Measurements from ENCODE around the gene NBAS.

- TF ChIP-seq EP300 (conservative IDR thresholded peaks at IDR 0.05; ENCODE audit: poor library complexity, severe bottlenecking) (no peak), REST (IDR thresholded peaks at IDR 0.05; ENCODE audit: borderline replicate concordance) (no peak), EZH2 (IDR thresholded peaks at IDR 0.05; ENCODE audit: borderline replicate concordance, insufficient read depth, low read length, poor library complexity, severe bottlenecking) (no peak), CTCF (IDR thresholded peaks at IDR 0.05; ENCODE audit: poor library complexity, severe bottlenecking) (no peak), SMC3 (conservative IDR thresholded peaks at IDR 0.05; ENCODE audit: poor library complexity) (no peak), POLR2AphosphoS5 (IDR thresholded peaks at IDR 0.05) (no peak)
These were observed 42.8 kb upstream of the NBAS start for GRCh38 chr2:15603948-15604347.

Data from neural cell (in vitro differentiated cells).